Pancreas (tissue), 10 donors: ENCODE data around the gene ABTB2. TPM values are rescaled to one million over a fixed set of nuclear protein-coding genes. Genes with fewer than 3 reads are reported as not detected.
"Not testable (repeated sequence)": the region's sequence is repeated elsewhere in the genome, so short reads cannot be mapped to it uniquely, and the experiment has no call there.

Experiments
- ATAC-seq, 4 donors: fragments of 200-7000 bp; cut with Tn5 transposase; one replicate each; pipeline versions ENCODE4 v1.8.0 to v1.9.1; 2020; ENCODE audit warnings: mild to moderate bottlenecking in 4 of 4, moderate library complexity in 4 of 4
- DNase-seq, 6 donors: peaks; one replicate each; pipeline ENCODE4 v3.0.0-alpha.2; 2020
- FAIRE-seq: peaks from 2 replicates; lab custom pipeline; 2012; peaks lifted over from hg19 to GRCh38; lab: Jason Lieb, UNC
- H3K27ac ChIP-seq, 4 donors: fragments of 200-600 bp; sonication (generic); 1 replicate in 3 of 4; 2 replicates in 1 of 4; pipeline versions ENCODE4 v1.5.0 to v1.8.0; 2020
- H3K27me3 ChIP-seq, 4 donors: fragments of 200-600 bp; one replicate each; pipeline ENCODE4 v1.8.0; 2021
- H3K36me3 ChIP-seq, 3 donors: fragments of 200-600 bp; sonication (generic) in 1 of 3; one replicate each; pipeline versions ENCODE4 v1.5.0 to v1.8.0; 2020 to 2021
- H3K4me1 ChIP-seq, 3 donors: fragments of 200-600 bp; one replicate each; pipeline ENCODE4 v1.8.0; 2021
- H3K4me3 ChIP-seq, 4 donors: fragments of 200-600 bp; sonication (generic) in 2 of 4; one replicate each; pipeline versions ENCODE4 v1.5.0 to v1.8.0; 2020 to 2021
- H3K9me3 ChIP-seq, 4 donors: fragments of 200-600 bp; one replicate each; pipeline ENCODE4 v1.8.0; 2021
- WGBS, 2 donors: extraction: QIAGEN DNeasy Blood & Tissue Kit; methylation state at CpG; one replicate each; pipeline ENCODE4 v1.1.7; 2013; 5-methylcytosine and 5-hydroxymethylcytosine counted together
- intact Hi-C, 3 donors: fragments of 100-400 bp; cut with DNase I; formaldehyde crosslinking; loops; one replicate each; pipeline versions ENCODE4 v1.11.1 to v1.14.2; 2022
- polyA plus RNA-seq, 2 donors: library from polyadenylated mRNA; stranded (reverse); fragments of 200-250 nt; gene quantifications; one replicate each; pipeline ENCODE4 v1.2.3, GENCODE V29; 2013
- total RNA-seq, 6 donors: library from RNA; stranded (reverse); fragmentation: NEBNext Ultra II Directional in 4 of 6; extraction: Animal tissue kit (Norgen Biotek cat#: 25700) in 4 of 6; gene quantifications; one replicate each; pipeline versions ENCODE4 v1.2.1 to v1.2.4, GENCODE V29; 2021 to 2023
- TF ChIP-seq, protein P1 (sequence below), 4 donors: fragments of 200-600 bp; sonication (generic) in 3 of 4; IDR thresholded peaks; one replicate each; pipeline versions ENCODE4 v1.5.0 to v1.8.0; 2021; ENCODE audit warnings: antibody characterized with exemption in 4 of 4
- donor health status: healthy with polysubstance abuse.
- donor health status: DM: no; HTN: no; CAD: no; lungs with moderate emphysema.
- donor health status: DM: no; HTN: no; CAD: no.
- donor health status: control.
- donor health status: control.
- donor health status: Bipolar disorder and iron deficiency.
- donor health status: DM: yes; HTN: yes; CAD: no.
- donor health status: DM: no; HTN: no; CAD: no.
- donor health status: DM: no; HTN: no; CAD: no.
- donor health status: DM: yes; HTN: yes; CAD: no.

The ABTB2 gene
- total and polyA plus RNA-seq, 8 donors: 0.63 to 4.4 (median 1.9) TPM

DNA sequence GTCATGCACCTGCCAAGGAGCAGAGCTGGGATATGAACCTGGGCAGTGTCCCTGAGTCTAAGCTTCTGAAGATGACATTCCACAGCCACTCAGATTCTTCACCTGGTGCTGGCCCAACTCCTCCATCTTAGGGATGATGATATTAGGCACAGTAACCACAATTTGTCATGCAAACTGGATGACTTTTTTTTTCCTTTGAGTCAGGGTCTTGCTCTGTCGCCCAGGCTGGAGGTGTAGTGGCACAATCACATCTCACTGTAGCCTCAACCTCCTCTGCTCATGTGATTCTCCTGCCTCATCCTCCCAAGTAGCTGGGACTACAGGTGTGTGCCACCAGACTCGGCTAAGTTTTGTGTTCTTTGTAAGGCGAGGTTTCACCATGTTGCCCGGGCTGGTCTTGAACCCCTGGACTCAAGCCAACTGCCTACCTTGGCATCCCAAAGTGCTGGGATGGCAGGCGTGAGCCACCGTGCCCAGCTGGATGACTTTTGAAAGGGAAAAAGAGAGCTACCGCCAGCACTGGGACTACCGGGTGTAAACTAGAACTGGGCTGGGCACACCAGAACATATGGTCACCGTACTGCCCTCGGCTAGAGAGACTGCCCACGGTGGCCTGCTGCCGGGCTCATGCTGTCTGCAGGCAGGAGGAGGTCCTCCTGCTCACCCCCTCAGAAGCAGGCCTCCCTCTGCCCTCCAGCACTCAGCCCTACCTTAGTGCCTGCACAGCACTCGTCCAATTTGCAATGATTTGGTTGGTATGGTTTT is 174.7 kb downstream of the ABTB2 start:
- intact Hi-C loops: no loop called here
- FAIRE-seq: no peak
- H3K9me3 ChIP-seq: no peaks in the 10 kb centered on the region
- TF ChIP-seq, protein P1, sequence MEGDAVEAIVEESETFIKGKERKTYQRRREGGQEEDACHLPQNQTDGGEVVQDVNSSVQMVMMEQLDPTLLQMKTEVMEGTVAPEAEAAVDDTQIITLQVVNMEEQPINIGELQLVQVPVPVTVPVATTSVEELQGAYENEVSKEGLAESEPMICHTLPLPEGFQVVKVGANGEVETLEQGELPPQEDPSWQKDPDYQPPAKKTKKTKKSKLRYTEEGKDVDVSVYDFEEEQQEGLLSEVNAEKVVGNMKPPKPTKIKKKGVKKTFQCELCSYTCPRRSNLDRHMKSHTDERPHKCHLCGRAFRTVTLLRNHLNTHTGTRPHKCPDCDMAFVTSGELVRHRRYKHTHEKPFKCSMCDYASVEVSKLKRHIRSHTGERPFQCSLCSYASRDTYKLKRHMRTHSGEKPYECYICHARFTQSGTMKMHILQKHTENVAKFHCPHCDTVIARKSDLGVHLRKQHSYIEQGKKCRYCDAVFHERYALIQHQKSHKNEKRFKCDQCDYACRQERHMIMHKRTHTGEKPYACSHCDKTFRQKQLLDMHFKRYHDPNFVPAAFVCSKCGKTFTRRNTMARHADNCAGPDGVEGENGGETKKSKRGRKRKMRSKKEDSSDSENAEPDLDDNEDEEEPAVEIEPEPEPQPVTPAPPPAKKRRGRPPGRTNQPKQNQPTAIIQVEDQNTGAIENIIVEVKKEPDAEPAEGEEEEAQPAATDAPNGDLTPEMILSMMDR (IDR thresholded peaks at IDR 0.05): no peak
- no peak for ATAC-seq
- H3K4me1 ChIP-seq: no peaks in the 10 kb centered on the region
- H3K36me3 ChIP-seq: no peaks in the 10 kb centered on the region
- 94 to 97% methylated on average over 13 of the region's 13 CpGs for WGBS, 2 donors
- H3K27ac ChIP-seq: no peak overlapping the region
- DNase-seq: no peak
- no peak overlapping the region for H3K4me3 ChIP-seq
- no peaks in the 10 kb centered on the region for H3K27me3 ChIP-seq

DNA sequence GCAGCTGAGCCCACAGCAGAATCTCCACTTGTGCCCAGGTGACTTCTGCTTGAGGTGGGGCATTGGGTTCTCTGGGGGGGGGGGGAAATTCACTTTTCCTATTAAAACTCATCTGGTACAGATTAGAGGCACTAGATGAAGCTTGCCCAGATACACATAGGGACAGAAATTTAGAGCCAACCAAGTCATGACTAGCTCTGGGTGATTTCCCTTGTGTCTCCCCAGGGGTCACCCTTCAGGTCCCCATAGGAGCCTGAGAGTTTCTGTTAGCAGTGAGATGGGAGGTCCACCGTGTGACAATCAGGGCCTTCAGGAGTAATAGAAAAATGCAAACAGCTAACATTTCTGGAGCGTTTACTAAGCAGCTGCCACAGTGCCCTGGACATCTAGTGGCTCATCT is 175.4 kb downstream of the ABTB2 start:
- Histone ChIP-seq H3K9me3 (no peaks in the 10 kb centered on the region), H3K36me3 (no peaks in the 10 kb centered on the region), H3K27me3 (no peaks in the 10 kb centered on the region), H3K27ac (no peak overlapping the region), H3K4me1 (no peaks in the 10 kb centered on the region), H3K4me3 (no peak overlapping the region)
- 82 to 86% methylated on average over 2 of the region's 2 CpGs for WGBS, 2 donors
- TF ChIP-seq, protein P1 (IDR thresholded peaks at IDR 0.05): no peak
- ATAC-seq (no peak), FAIRE-seq (no peak), DNase-seq (no peak)
- intact Hi-C loops: no loop called here

DNA sequence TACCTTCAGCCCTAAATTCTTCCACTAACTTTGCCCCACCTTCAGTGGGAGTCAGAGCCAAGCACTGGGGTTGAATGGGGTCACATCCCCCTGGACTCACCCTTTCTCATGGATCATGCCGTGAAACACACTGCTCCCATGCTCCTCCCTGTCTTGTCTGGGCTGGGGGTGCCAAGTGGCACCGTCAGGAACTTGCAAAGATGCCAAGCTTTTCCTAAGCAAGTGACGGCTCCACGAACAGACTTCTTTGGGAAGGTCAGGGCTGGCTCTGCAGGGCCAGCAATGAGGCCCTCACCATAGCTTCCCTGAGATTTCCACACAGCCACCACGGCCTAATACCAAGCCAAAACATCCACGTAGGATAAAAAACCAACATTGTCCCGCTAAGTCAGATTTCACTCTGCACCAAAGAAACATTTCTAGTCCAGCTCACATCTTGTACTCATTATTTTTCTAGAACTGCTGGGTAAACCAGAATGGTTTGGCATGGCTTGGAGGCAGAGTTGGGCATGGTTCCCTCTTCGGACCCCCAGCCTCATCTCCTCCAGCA is 175.9 kb downstream of the ABTB2 start:
- intact Hi-C loops: no loop called here

DNA sequence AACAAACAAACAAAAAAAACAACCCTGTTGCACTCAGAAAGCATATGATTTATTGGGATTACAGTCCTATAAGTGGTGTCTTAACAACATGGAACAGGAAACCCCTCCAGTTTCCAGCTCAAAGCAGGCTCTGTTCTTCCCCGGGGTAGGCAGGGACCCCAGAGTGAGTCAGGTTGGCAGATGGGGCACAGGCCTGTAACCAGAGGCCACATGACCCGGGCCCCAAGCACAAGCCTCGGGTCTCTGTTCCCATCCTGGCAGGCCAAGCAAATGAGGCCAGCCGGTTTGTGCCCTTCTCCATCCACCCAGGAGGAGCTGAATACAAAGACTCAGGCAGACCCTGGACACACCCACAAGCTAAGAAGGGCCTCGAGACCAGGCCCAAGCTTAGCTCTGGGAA is 176.6 kb downstream of the ABTB2 start:
- FAIRE-seq (no peak), ATAC-seq (no peak), DNase-seq (no peak)
- TF ChIP-seq, protein P1 (IDR thresholded peaks at IDR 0.05): no peak
- H3K4me1 ChIP-seq: no peaks in the 10 kb centered on the region
- WGBS, 2 donors: 68 to 74% methylated on average over 5 of the region's 5 CpGs
- no peak overlapping the region for H3K4me3 ChIP-seq
- no peaks in the 10 kb centered on the region for H3K9me3 ChIP-seq
- H3K36me3 ChIP-seq: no peaks in the 10 kb centered on the region
- intact Hi-C loops: no loop called here
- no peaks in the 10 kb centered on the region for H3K27me3 ChIP-seq
- H3K27ac ChIP-seq: no peak overlapping the region

More for the DNA sequence above, 175.9 kb downstream of the ABTB2 start:
- no peaks in the 10 kb centered on the region for H3K36me3 ChIP-seq
- no peak overlapping the region for H3K4me3 ChIP-seq
- no peaks in the 10 kb centered on the region for H3K27me3 ChIP-seq
- no peaks in the 10 kb centered on the region for H3K9me3 ChIP-seq
- no peak for FAIRE-seq
- TF ChIP-seq, protein P1 (IDR thresholded peaks at IDR 0.05): no peak
- 87 to 90% methylated on average over 8 of the region's 8 CpGs for WGBS, 2 donors
- no peak for DNase-seq
- H3K27ac ChIP-seq: no peak overlapping the region
- no peak for ATAC-seq
- no peaks in the 10 kb centered on the region for H3K4me1 ChIP-seq

DNA sequence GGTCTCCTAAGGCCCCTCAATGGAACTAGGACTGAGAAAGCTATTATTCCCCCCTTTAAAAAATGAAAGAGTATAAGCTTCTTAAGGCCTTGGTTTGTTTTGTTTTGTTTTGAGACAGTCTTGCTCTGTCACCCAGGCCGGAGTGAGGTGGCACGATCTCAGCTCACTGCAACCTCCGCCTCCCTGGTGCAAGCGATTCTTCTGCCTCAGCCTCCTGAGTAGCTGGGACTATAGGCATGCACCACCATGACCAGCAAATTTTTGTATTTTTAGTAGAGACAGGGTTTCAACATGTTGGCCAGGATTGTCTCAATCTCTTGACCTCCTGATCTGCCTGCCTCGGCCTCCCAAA is 177.0 kb downstream of the ABTB2 start:
- DNase-seq, ATAC-seq, H3K27me3 ChIP-seq, H3K9me3 ChIP-seq, H3K4me3 ChIP-seq, H3K36me3 ChIP-seq, H3K27ac ChIP-seq, FAIRE-seq, intact Hi-C loops, H3K4me1 ChIP-seq: not testable (repeated sequence)
- 86 to 94% methylated on average over 5 of the region's 5 CpGs for WGBS, 2 donors
